Embryonic facial prominence (tissue), 1 donor: ENCODE measurements around the gene SDF2L1.
"Not testable (repeated sequence)": the region's sequence is repeated elsewhere in the genome, so short reads cannot be mapped to it uniquely, and the experiment has no call there.

ENCODE experiments used
- DNase-seq: peaks from one replicate; pipeline ENCODE4 v3.0.0-alpha.2; 2016; ENCODE audit errors: extremely low spot score

Gene SDF2L1

GRCh38 chr22:21686634-21687393 is 44.7 kb downstream of the SDF2L1 start:
- DNase-seq = no peak

- DNase-seq = no peak
Observed at GRCh38 chr22:21687685-21688259, 45.7 kb downstream of the SDF2L1 start.

GRCh38 chr22:21688341-21688705 is 46.2 kb downstream of the SDF2L1 start:
- no peak for DNase-seq

- no peak for DNase-seq
Observed at GRCh38 chr22:21688706-21689381, 46.7 kb downstream of the SDF2L1 start.

GRCh38 chr22:21690401-21690801 is 48.3 kb downstream of the SDF2L1 start:
- DNase-seq = no peak

DNA sequence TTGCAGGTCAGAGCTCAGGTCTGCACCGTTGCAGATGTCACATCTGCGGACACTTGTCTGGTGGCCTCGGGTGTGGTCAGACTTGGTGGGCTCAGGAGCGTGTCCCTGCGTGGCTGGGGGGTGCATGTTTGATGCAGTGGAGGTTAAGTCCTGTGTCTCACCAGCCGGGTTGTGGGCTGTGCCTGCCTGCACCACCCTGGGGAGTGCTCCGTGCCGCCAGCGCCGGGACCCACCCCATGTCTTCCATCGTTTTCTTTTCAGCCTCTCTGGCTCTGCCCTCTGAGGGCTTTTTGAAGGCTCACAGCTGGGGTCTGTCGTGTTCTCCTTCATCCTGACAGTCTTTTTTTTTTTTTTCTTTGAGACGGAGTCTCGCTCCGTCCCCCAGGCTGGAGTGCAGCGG is 49.7 kb downstream of the SDF2L1 start:
- DNase-seq = no peak

DNA sequence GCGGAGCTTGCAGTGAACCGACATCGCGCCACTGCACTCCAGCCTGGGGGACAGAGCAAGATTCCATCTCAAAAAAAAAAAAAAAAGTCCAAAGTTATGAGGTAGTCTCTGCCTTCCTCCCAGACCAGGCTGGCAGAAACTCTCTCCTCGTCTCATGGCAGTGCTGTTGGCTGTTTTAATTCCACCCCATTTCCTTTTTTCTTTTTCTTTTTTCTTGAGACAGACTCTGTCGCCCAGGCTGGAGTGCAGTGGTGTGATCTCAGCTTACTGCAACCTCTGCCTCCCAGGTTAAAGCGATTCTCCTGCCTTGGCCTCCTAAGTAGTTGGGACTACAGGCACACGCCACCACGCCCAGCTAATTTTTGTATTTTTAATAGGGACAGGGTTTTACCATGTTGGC is 50.8 kb downstream of the SDF2L1 start:
- not testable (repeated sequence) for DNase-seq

GRCh38 chr22:21693333-21693998 is 51.4 kb downstream of the SDF2L1 start:
- no peak for DNase-seq
